HG03066 (cell line): ENCODE results near the gene AFF2.
"Not testable (repeated sequence)": the region's sequence is repeated elsewhere in the genome, so short reads cannot be mapped to it uniquely, and the experiment has no call there.

Experiments used
- ATAC-seq: cut with Tn5 transposase; IDR thresholded peaks from one replicate; pipeline ENCODE4 v1.9.1; 2021; ENCODE audit warnings: low read depth; ENCODE audit not compliant: unreplicated experiment

Gene AFF2

DNA sequence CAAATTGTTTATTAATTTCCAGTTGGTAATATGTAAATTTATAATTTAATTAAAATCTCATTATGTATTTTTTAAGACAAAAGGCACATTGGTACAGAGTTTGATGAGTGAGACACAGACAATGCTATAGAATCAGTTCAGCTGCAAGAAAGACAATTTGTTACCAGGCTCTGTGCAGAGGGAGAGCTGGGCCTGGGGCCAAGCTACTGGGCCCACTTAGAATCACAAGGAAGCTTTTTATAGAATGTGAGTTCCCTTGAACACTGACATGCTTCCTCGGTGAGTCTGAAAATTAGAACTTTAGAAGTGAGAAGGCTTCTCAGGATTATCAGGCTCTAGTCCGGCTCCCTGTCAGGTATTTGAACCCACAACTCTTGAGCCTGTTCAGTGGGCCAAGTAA lies 129.0 kb downstream of the AFF2 start:
- ATAC-seq: no peak

DNA sequence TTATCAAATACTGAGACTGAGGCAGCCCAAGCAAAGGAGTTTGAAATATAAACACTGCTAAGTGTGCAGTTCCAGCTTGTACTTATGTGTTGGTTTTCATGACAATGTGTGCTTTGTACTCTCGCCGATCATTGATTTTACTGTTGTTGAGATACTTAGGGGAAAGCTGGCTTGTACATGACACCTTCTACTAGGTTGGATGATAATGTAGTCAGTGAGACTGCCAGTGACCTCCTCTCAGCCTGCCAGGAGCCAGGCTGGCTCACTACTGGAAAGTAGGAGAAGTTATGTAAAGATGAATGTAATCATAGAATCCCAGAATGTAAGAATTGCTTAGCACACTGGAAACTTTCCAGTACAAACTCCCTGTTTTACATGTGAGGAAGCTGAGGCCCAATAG lies 132.0 kb downstream of the AFF2 start:
- ATAC-seq: no peak

DNA sequence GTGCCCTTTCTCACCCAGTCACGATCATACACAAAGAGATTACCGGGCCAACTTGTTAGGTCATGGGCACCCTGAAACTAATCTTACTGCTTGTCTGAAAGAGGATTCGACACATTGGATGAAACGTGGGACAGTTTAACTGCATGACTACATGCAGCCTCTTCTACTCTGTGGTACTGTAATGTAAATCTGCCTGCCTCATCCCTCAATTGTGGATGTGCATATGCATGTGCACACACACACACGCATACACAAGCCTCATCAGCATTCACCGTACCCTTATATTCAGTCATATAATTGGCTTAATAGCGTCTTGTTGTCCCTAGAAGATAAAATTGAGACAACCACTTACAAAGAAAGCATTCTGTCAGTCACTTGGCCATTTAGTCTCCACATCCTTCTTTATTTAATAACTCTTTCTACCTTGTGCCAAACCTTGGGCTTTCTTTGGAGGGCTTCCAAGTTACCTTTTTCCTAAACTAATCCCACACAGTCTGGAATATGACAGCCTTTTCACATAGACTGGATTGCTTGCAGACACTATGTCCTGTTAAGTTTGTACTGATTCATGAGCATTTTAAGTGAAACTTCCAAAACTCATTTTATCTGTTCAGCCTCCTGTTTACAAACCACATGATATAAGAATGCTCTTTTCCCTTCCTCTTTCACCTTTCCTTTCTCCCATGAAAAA lies 132.9 kb downstream of the AFF2 start:
- no peak for ATAC-seq

DNA sequence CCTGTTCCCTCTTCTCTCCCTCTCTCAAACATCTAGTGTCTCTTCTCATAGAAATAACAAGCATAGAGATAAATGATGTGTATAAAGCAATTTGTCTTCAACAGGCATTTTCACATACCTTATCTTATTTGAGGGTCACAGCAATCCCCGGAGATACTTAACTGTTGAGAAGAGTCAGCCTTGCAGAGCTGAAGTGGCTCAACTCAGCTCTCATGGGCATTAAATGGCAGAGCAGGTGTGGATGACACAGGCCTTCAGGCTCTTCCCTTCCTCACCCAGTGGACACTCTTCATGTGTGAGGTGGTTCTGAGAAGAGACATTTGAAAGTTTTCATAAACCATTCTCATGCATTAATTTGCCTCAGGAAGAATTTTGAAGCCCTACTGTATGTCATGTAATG lies 134.2 kb downstream of the AFF2 start:
- no peak for ATAC-seq

DNA sequence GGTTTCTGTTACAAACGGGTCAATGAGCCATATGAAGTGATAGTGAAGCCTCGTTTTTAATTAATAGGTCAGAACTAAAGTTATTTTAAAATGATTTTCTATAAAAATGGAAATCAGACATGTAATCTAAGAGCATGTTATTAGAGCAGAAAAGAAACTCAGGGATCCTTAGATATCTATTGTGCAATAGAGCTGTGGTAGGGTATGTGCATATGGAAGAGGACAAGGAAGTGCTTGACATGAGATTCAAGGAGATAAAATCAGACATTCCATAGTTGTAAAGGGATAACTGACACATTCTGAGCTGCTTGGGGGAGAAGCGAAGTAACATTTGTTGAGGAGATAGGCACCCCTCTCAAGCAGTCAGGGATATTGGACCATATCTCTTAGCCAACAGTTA lies 143.0 kb downstream of the AFF2 start:
- ATAC-seq: no peak

DNA sequence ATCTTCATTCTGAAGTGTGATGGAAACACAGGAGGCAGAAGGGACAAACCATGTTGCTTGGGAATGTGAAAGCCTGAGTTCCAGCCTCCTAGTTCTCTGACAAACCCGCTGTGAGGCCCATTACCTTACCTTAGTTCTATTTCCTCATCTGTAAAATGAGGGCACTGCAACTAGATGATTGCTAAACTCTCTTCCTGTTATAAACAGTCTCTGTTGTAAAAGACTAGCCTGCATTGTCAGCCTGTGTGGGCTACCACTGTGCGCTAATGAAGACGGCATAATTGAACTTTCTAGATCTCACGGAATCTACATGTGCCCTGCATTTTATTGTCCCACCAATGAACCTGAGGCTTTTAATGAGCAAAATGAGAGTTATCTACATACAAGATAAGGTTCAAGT lies 147.2 kb downstream of the AFF2 start:
- ATAC-seq: no peak

DNA sequence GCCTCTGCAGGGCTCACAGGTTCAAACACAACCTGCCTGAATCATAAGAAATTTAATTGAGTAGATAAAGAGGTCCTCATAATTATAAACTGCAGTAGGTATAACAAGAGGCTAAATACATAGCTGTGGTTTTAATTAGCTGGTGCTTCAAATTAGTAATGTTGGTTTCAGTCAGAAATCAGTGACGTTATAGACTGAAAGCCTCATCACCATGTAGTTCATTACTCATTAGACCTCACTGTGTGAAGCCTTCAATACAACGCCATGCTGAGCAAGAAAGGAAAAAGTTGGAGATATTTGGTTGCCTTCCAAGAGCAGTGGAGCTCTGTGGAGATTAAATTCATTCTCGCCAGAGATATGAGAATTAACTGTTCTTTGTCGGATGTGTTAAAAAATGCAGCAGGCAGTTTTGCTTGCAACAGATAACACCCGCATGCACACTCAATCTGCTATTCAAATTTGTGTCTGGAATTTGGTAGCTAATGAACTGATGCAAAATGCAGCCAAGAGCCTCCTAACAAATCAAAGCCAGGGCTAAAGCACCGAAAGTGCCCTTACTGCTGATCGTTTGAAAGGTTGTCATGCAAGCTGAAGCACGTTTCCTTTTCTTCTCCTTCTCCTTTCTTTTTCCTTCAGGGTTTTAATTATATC lies 148.9 kb downstream of the AFF2 start:
- ATAC-seq: no peak

DNA sequence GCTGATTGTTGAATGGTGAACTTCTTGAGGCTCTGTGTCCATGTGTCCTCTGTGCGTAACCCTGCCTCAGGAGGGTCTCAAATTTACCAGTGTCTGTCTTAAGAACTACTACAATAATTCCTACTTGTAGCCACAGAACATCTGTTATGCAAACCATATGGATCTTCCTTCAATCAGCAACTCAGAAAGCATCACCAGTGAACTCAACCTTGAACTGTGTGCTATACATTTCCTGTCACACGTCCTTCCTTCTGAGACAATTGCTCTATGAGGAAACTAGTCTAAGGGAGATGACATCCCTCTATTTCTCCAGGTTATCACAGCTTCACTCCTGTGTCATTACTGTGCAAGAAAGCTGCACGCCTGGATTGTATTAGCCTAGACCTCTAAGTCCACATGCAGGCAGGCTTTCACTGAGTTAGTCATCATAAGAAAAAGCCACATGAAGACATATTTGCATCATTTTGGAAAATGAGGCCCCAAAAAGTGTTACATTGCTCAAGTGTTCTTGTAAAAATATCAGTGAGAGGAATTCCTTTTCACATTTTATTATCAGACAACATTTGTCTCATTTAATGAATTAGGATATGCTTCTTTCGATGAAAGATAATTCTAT lies 157.8 kb downstream of the AFF2 start:
- no peak for ATAC-seq

DNA sequence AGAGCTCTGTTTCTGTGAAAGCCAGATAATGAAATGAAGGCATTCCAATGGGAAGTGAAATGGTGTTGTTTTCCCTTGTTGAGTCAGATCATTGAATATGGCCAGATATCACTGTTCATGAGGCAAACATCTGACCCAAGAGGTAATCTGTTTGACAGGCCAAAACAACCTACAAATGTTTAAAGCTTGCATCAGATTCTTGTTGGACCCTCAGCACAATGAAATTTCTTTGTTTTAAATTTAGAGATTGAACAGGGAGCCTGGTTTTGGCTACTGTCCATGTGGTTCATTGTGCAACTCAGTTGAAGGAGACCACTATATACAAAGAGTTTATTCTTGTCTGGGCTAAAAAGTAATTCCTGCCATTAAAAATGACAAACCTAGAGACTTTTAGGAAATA lies 159.1 kb downstream of the AFF2 start:
- ATAC-seq: no peak

DNA sequence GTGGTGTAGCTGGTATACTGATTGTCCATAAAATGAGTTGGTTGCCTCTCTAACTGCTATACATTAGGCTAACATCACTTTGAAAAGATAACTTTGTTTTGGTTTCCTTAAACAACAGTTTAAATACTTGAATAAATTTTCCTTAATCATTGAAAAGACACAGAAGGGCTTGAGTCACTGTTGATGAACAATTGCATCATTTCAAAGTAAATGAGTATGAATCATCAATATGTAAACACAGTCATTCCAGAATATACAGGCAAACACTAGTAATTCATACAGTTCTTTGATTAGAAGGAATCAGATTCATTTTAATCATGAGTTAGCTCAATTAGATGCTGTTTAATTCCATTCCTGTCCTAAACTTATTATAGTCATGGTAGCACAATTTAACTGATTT lies 160.6 kb downstream of the AFF2 start:
- no peak for ATAC-seq

DNA sequence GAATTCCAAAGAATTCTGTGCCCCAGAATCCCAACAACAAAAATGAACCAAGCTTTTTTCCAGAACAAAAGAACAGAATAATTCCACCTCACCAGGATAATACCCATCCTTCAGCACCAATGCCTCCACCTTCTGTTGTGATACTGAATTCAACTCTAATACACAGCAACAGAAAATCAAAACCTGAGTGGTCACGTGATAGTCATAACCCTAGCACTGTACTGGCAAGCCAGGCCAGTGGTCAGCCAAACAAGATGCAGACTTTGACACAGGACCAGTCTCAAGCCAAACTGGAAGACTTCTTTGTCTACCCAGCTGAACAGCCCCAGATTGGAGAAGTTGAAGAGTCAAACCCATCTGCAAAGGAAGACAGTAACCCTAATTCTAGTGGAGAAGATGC lies 161.6 kb downstream of the AFF2 start:
- no peak for ATAC-seq

DNA sequence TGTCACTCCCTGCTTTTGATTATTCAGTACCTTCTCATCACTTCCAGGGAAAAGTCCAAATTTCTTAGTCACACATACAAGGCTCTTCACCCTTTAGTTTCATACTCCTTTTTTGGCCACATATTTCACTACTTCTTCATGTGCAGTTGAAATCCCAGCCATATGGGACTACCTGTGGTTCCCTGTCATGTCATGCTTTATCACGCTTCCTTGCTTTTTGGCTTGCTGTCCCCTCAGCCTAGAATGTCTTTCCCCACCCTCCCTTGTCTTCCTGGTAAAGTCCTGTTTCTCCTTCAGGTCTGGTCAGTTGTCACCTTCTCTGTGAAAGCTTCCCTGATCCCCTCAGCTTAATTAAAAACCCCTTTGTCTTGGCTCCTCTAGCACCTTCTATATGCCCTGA lies 163.8 kb downstream of the AFF2 start:
- ATAC-seq: no peak

DNA sequence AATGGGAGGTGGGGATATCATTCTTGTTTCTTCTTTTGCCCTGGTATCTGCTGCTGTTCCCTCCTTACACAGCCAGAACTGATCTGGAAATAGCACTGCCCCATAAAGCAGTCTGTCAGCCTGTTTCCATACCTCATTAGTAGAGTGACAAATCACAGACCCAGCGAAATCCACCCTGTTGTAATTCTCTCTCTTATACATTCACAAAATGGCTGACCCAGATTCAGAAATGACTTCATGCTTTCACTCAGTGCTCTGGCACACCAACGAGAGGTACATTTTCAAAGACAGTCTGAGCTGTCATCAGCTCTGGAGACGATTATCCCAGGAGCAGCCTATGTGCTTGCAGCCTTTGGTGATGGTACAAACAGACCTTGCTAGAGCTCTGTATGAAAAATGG lies 164.6 kb downstream of the AFF2 start:
- no peak for ATAC-seq

DNA sequence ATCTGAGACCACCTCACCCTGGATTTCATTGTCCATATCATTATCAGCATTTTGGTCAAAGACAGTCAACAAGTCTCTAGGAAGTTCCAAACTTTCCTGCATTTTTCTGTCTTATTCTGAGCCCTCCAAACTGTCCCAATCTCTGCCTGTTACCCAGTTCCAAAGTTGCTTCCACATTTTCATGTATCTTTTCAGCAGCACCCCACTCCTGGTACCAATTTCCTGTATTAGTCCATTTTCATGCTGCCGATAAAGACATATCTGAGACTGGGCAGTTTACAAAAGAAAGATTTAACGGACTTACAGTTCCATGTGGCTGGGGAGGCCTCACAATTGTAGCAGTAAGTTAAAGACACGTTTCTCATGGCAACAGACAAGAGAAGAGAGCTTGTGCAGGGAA lies 168.8 kb downstream of the AFF2 start:
- ATAC-seq: not testable (repeated sequence)

DNA sequence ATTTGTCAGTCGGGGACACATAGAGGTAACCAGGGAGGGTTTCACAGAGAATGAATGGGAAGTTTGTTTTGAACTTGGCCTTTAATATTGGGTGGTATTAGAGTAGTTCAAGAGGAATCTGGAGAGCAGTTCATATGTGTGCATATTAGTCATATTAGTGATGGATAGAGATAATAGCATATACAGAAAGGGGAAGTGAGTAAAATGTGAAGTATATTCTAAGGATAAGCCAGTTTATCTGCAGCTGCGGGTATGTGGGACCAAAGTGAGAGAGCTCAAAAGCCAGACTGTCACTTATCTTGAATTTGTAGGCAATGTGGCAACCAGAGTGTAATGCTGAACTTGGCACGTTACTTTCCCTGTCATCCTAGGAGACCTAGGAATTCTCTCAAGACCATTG lies 169.9 kb downstream of the AFF2 start:
- ATAC-seq: no peak

DNA sequence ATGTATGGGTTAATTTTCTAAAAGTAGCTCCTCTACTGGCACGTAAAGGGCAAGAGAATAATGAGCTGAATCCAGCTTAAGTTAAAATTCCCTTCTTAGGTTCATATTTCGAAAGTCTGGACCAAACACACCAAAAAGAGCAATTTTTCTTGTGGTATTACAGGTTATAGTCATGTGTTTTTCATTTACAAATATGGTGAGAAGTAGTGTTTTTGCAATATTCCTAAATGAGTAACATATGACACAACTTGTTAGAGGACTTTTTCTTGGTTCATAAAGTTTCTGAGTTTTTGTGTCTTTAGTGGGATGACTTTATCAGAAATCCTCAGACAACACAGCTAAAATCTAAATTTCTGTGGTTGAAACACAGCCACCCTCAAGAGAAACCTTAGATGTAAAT lies 172.1 kb downstream of the AFF2 start:
- no peak for ATAC-seq

DNA sequence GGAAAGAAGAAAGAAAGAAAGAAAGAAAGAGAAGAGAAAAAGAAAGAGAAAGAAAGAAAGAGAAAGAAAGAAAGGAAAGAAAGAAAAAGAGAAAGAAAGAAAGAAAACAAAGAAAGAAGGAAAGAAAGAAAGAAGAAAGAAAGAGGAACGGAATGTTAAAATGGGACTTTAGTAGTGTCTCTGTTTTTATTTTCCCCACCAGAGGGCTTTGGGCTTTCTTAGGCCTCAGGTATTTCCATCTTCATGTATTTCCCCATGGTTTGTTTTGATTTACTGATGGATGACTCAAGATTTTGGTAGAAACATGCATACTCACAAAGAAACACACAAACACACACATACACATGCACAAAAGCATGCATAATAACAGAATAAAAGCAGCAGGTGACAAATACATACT lies 181.2 kb downstream of the AFF2 start:
- ATAC-seq: no peak

DNA sequence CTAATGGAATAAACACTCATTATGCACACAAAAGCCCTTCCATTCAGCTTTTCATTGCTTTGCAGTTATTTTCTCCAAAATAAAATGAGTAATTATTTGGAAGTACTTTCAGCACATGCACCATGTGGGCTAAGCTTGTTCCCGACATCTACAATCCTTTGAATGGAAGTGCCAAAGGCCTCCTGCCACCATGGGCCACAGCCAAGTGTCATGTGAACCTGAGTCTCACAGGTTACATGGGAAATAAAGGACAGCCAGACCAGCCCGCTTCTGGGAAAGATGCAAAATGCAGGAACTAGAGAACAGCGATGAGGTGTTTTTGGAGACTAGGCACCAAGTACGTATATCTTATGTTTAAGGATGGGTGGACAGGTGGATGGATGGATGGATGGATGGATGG lies 181.8 kb downstream of the AFF2 start:
- no peak for ATAC-seq

DNA sequence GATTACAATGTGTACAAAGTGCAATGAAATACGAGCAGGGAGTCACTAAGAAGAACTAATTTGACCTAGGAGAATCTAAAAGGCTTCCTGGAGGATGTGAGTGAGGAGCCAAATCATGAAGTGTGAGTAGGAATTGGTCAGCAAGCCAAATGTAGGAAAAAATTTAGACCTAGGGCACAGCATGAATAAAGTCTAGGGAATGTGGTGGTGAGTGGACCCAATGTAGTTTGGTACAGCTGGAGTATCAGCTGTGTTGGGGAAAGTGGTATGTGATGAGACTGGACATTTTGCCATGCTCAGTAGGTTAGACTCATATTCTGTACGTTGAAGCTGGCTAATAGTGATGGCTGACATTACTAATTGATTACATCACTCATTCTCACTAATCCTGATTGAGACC lies 191.0 kb downstream of the AFF2 start:
- no peak for ATAC-seq

DNA sequence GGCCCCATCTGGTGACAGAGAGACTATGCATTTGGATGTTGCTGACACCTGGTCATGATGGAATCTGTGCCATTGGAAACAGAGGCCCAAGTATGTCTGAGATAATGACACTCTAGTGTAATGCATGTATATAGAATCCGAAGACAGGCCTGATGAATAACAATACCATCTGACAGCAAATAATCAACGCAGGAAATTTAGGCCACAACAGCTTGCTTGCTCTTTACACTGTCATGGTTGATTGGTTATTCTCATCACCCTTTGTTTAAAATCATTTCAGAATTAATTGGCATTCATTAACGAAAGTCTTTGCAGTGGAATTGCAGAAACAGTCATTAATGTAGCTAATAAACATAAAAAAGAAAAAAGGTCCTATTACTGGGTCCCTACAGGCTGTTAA lies 194.8 kb downstream of the AFF2 start:
- no peak for ATAC-seq

DNA sequence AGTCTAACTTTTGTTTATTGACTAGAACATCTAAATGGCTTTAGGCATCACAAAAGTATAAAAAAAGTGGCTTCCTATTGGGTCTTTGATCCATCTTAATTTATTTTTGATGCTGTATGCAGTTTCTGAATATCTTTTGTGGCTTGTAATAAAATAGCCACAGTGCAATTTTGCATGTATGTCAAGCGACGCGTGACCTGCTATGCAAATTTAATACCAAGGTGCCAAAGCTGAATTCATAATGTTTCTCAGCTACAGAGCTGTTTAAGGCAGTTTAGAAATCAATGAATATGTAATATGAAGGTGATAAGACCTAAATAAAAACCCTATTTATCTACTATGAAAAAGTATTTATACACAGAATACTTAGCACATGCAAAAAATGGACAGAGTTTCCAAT lies 197.8 kb downstream of the AFF2 start:
- no peak for ATAC-seq

DNA sequence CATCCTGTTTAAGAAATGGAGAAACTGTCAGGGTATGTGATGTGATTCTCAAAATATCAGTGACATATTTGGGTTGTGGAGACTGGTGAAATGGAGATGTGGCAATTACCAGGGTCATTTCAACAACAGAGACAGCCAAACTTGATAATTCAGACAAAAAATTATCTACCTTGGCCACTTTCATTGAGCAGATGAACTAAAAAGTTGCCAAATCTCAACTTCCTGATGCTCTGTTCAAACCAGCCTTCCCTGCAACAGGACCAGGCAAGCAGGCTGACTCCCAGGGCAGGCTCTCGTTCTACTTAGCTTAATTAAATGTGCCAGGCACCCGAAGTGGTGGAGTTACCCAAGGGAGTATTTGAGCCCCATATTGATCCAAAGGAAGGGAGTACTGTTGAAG lies 199.6 kb downstream of the AFF2 start:
- no peak for ATAC-seq
